SK-N-SH treated with all-trans-retinoic acid at 6 μM for 48 hours (cell line): ENCODE measurements around the gene TRIM46.

Source experiments
- ATAC-seq: fragments of 200-7000 bp; cut with Tn5 transposase; 3 replicates; pipeline ENCODE4 v1.9.1; 2020; ENCODE audit warnings: mild to moderate bottlenecking, moderate library complexity
- ARNTL ChIP-seq: fragments of 450-650 bp; formaldehyde crosslinking; IDR thresholded peaks from 2 replicates; pipeline ENCODE4 v1.5.0; 2020; ENCODE audit warnings: low read depth, mild to moderate bottlenecking, moderate library complexity, borderline replicate concordance
- BACH2 ChIP-seq: fragments of 250-450 bp; sonication (Bioruptor Pico); IDR thresholded peaks from 2 replicates; pipeline ENCODE4 v1.9.0; 2021; ENCODE audit warnings: mild to moderate bottlenecking, borderline replicate concordance
- ESRRG ChIP-seq: fragments of 250-450 bp; sonication (Bioruptor Pico); IDR thresholded peaks from 2 replicates; pipeline ENCODE4 v1.6.1; 2021; ENCODE audit warnings: mild to moderate bottlenecking
- GLIS3 ChIP-seq: fragments of 250-450 bp; sonication (Bioruptor Pico); IDR thresholded peaks from 2 replicates; pipeline ENCODE4 v1.5.0; 2020; ENCODE audit warnings: mild to moderate bottlenecking, moderate library complexity
- OSR1 ChIP-seq: fragments of 250-450 bp; sonication (Bioruptor Pico); IDR thresholded peaks from 2 replicates; pipeline ENCODE4 v1.8.0; 2022; ENCODE audit warnings: moderate library complexity, mild to moderate bottlenecking, inconsistent platforms
- PPARA ChIP-seq: fragments of 250-450 bp; sonication (Bioruptor Pico); IDR thresholded peaks from 2 replicates; pipeline ENCODE4 v1.5.0; 2020; ENCODE audit warnings: mild to moderate bottlenecking, borderline replicate concordance
- RARB ChIP-seq: fragments of 250-450 bp; sonication (Bioruptor Pico); IDR thresholded peaks from 2 replicates; pipeline ENCODE4 v1.8.0; 2021; ENCODE audit warnings: mild to moderate bottlenecking, moderate library complexity
- SNAI2 ChIP-seq: fragments of 250-450 bp; sonication (Bioruptor Pico); IDR thresholded peaks from 2 replicates; pipeline ENCODE4 v1.5.0; 2020; ENCODE audit warnings: mild to moderate bottlenecking, moderate library complexity
- TCF4 ChIP-seq: fragments of 250-450 bp; sonication (Bioruptor Pico); IDR thresholded peaks from 2 replicates; pipeline ENCODE4 v1.8.0; 2021; ENCODE audit warnings: mild to moderate bottlenecking, moderate library complexity, borderline replicate concordance
- TOX ChIP-seq: fragments of 250-450 bp; sonication (Bioruptor Pico); IDR thresholded peaks from 2 replicates; pipeline ENCODE4 v1.8.0; 2021; ENCODE audit warnings: mild to moderate bottlenecking, moderate library complexity, borderline replicate concordance
- ZFP3 ChIP-seq: fragments of 250-450 bp; sonication (Bioruptor Pico); IDR thresholded peaks from 2 replicates; pipeline ENCODE4 v1.5.0; 2020; ENCODE audit warnings: mild to moderate bottlenecking, moderate library complexity
- ZFP30 ChIP-seq: fragments of 450-650 bp; formaldehyde crosslinking; IDR thresholded peaks from 2 replicates; pipeline ENCODE4 v1.5.0; 2022; ENCODE audit warnings: mild to moderate bottlenecking, moderate library complexity
- ZNF565 ChIP-seq: fragments of 450-650 bp; formaldehyde crosslinking; conservative IDR thresholded peaks from 2 replicates; pipeline ENCODE4 v1.5.0; 2020; ENCODE audit warnings: low read depth, mild to moderate bottlenecking, moderate library complexity
- ZNF70 ChIP-seq: fragments of 450-650 bp; formaldehyde crosslinking; IDR thresholded peaks from 2 replicates; pipeline ENCODE4 v1.5.0; 2020; ENCODE audit warnings: mild to moderate bottlenecking, moderate library complexity
- ZNF8 ChIP-seq: fragments of 450-650 bp; formaldehyde crosslinking; IDR thresholded peaks from 2 replicates; pipeline ENCODE4 v1.5.0; 2020; ENCODE audit warnings: mild to moderate bottlenecking, moderate library complexity
- TF ChIP-seq, protein P1 (sequence below): fragments of 250-450 bp; sonication (Bioruptor Pico); IDR thresholded peaks from 2 replicates; pipeline ENCODE4 v1.5.0; 2020; ENCODE audit warnings: mild to moderate bottlenecking, moderate library complexity
- TF ChIP-seq, protein P2 (sequence below): fragments of 250-450 bp; sonication (Bioruptor Pico); IDR thresholded peaks from 2 replicates; pipeline ENCODE4 v1.5.1; 2021; ENCODE audit warnings: mild to moderate bottlenecking, moderate library complexity
- TF ChIP-seq, protein P3 (sequence below): fragments of 250-450 bp; sonication (Bioruptor Pico); IDR thresholded peaks from 2 replicates; pipeline ENCODE4 v1.8.0; 2021; ENCODE audit warnings: low read depth, mild to moderate bottlenecking, moderate library complexity, borderline replicate concordance
- TF ChIP-seq, protein P4 (sequence below): fragments of 250-450 bp; sonication (Bioruptor Pico); IDR thresholded peaks from 2 replicates; pipeline ENCODE4 v1.8.0; 2020; ENCODE audit warnings: mild to moderate bottlenecking, moderate library complexity, borderline replicate concordance

Gene TRIM46

DNA sequence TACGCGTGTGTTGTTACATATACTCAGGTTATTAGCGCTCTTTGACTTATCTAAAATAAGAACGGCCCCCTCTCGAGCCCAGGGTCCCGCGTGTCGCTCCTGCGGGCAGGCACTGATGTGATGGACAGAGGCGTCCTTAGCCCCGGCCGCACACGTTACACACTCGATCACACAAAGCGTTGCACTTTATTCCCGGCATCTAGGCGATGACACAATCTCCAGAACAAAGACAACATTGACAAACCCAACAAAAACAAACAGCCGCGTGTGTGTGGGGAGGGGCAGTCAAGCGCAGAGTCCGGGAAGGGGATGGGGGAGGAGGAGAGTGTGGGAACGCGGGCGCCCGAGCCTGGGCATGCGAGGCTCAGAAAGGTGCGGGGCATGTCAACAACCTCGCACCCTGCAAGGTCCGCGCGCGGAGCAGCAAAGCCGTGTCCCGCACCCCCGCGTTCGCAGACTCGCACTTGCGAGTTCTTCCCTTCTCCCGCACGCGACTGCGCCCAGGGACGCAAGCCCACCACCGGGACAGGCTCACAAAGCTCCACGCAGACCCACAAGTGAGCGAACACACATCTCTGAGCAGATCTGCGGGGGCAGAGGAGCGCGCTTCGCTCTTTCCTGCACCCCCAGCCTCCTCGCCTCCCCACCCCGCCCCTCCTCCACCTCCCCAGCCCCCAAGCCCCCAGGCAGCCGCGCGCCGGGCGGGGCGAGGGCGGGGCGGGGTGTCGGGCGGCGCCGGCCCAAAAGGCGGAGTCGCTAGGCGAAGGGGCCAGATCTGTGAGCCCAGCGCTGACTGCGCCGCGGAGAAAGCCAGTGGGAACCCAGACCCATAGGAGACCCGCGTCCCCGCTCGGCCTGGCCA, 46.3 kb upstream of the TRIM46 start, which contains the start of gene EFNA1 (continued):
- no peak for TF ChIP-seq ZFP3 (CRISPR knock-in tag)
- no peak for TF ChIP-seq TCF4 (CRISPR knock-in tag)

DNA sequence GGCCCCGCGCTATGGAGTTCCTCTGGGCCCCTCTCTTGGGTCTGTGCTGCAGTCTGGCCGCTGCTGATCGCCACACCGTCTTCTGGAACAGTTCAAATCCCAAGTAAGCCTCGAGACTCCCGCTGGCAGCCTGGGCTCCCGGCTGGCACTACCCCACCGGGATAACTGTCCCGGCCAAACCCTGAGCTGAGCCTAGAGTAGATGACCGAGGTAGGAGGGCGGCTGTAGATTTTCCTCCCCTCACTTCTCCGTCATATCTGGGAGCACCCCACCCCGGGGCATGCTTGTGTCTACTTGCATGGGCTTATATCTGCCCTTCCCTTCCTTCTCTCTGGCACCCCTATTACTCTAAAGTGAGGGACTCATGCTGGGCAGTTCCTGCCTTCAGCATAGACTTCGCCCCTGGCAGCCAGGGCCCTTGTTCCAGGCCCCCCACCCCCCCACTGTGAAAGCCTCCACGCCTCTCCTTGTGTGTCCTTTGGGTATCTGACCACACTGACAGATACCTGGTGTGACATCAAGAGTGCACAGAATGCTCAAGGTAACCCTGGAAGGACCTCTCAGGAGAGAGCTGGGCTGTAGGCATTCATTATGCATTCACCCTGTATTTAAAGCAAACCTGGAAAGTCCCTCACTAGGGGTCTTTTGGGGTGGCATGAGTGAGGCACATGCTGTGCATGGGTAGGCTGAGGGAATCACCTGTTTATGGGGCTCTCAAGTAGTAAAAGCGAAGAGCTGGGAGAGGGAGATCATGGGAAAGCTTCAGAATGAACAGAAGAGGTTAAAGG, 45.5 kb upstream of the TRIM46 start:
- peak; percentile 45 for ATAC-seq
- TF ChIP-seq ZNF70: peak; percentile 98
- no peak for TF ChIP-seq PPARA (CRISPR knock-in tag)

DNA sequence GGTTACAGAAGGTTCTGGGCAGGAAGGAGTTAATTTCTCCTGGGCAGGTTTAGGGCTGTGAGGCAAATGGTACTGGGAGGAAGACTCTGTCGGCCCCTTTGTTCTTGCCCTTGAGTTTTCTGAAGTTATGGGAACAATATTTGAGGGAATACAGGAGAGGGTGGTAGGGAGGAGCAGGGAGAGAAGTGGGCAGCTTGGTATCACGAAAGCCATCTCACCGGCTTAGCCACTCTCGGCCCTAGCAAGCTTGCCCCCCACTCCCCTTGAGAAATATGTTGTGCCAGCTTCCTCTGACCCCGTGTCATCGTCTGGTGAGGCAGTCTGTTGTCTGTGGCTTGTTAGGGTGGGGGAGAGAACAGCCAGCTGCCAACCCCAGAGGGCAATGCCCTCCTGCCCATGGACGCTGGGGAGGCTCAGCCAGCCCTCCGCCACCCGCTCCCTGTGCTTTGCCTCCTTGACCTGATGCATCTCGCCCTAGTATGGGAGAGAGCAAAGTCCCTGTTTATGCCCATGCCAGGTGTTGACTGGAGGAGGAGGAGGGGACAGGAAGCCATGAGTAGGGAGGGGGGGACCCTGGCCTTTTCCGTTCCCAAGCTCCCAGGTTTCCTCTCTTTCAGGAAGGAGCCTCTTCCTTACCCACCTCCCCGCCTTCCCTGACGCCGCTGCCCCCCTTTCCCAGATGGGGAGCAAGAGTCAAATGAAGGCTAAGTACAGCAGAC, 44.7 kb upstream of the TRIM46 start:
- peak; percentile 21 for ATAC-seq
- TF ChIP-seq ZNF565 (CRISPR knock-in tag): no peak
- TF ChIP-seq, protein P1, sequence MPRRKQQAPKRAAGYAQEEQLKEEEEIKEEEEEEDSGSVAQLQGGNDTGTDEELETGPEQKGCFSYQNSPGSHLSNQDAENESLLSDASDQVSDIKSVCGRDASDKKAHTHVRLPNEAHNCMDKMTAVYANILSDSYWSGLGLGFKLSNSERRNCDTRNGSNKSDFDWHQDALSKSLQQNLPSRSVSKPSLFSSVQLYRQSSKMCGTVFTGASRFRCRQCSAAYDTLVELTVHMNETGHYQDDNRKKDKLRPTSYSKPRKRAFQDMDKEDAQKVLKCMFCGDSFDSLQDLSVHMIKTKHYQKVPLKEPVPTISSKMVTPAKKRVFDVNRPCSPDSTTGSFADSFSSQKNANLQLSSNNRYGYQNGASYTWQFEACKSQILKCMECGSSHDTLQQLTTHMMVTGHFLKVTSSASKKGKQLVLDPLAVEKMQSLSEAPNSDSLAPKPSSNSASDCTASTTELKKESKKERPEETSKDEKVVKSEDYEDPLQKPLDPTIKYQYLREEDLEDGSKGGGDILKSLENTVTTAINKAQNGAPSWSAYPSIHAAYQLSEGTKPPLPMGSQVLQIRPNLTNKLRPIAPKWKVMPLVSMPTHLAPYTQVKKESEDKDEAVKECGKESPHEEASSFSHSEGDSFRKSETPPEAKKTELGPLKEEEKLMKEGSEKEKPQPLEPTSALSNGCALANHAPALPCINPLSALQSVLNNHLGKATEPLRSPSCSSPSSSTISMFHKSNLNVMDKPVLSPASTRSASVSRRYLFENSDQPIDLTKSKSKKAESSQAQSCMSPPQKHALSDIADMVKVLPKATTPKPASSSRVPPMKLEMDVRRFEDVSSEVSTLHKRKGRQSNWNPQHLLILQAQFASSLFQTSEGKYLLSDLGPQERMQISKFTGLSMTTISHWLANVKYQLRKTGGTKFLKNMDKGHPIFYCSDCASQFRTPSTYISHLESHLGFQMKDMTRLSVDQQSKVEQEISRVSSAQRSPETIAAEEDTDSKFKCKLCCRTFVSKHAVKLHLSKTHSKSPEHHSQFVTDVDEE (CRISPR knock-in tag): no peak
- no peak for TF ChIP-seq ZFP30 (CRISPR knock-in tag)
- TF ChIP-seq ZFP3 (CRISPR knock-in tag): no peak
- TF ChIP-seq, protein P2, sequence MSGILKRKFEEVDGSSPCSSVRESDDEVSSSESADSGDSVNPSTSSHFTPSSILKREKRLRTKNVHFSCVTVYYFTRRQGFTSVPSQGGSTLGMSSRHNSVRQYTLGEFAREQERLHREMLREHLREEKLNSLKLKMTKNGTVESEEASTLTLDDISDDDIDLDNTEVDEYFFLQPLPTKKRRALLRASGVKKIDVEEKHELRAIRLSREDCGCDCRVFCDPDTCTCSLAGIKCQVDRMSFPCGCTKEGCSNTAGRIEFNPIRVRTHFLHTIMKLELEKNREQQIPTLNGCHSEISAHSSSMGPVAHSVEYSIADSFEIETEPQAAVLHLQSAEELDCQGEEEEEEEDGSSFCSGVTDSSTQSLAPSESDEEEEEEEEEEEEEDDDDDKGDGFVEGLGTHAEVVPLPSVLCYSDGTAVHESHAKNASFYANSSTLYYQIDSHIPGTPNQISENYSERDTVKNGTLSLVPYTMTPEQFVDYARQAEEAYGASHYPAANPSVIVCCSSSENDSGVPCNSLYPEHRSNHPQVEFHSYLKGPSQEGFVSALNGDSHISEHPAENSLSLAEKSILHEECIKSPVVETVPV (CRISPR knock-in tag): no peak
- no peak for TF ChIP-seq RARB (CRISPR knock-in tag)
- no peak for TF ChIP-seq TOX (CRISPR knock-in tag)
- TF ChIP-seq OSR1 (CRISPR knock-in tag): no peak
- no peak for TF ChIP-seq ZNF8 (CRISPR knock-in tag)
- TF ChIP-seq GLIS3: no peak; the same call in 1 of the 2 replicates
- no peak for TF ChIP-seq ESRRG (CRISPR knock-in tag)
- TF ChIP-seq TCF4 (CRISPR knock-in tag): no peak
- no peak for TF ChIP-seq ARNTL (CRISPR knock-in tag)
- no peak for TF ChIP-seq SNAI2 (CRISPR knock-in tag)
- TF ChIP-seq PPARA (CRISPR knock-in tag): no peak

DNA sequence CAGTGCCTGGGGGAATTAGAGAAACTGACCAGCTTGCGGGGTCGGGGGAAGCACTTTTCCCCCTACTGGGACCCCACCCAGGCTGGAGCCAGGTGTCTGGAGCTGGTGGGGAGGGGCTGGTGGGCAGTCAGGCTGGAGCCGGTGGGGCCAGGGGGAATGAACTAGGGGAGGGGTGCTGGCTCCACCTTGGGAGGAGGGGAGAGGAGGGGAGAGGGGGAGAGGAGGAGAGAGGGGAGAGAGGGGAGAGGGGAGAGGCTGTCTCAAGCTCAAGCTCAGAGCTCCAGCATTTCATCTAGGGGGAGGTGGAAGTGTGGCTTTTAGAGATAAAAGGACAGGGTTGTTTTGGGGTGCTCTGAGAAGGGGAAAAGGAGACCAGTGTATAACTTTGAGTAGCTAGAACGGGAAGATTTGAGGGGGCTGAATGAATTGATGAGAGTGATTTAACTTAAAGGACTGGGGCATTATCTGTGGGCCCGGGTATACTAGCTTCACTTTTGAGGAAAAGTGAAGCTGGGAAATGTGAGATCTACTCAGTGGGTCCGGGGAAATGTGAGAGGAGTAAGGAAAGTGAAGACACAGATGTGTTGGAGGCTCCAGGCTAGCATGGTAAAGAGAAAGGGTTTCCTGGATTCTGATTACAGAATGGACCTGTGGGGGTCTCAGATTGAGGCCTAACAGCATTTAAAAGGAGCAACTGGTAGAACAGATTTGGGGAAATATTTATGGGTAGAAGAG, 43.2 kb upstream of the TRIM46 start:
- ATAC-seq: no peak
- no peak for TF ChIP-seq ZFP30 (CRISPR knock-in tag)
- TF ChIP-seq ZNF8 (CRISPR knock-in tag): no peak
- no peak for TF ChIP-seq SNAI2 (CRISPR knock-in tag)
- TF ChIP-seq, protein P3, sequence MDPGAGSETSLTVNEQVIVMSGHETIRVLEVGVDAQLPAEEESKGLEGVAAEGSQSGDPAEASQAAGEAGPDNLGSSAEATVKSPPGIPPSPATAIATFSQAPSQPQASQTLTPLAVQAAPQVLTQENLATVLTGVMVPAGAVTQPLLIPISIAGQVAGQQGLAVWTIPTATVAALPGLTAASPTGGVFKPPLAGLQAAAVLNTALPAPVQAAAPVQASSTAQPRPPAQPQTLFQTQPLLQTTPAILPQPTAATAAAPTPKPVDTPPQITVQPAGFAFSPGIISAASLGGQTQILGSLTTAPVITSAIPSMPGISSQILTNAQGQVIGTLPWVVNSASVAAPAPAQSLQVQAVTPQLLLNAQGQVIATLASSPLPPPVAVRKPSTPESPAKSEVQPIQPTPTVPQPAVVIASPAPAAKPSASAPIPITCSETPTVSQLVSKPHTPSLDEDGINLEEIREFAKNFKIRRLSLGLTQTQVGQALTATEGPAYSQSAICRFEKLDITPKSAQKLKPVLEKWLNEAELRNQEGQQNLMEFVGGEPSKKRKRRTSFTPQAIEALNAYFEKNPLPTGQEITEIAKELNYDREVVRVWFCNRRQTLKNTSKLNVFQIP (CRISPR knock-in tag): no peak
- TF ChIP-seq, protein P4, sequence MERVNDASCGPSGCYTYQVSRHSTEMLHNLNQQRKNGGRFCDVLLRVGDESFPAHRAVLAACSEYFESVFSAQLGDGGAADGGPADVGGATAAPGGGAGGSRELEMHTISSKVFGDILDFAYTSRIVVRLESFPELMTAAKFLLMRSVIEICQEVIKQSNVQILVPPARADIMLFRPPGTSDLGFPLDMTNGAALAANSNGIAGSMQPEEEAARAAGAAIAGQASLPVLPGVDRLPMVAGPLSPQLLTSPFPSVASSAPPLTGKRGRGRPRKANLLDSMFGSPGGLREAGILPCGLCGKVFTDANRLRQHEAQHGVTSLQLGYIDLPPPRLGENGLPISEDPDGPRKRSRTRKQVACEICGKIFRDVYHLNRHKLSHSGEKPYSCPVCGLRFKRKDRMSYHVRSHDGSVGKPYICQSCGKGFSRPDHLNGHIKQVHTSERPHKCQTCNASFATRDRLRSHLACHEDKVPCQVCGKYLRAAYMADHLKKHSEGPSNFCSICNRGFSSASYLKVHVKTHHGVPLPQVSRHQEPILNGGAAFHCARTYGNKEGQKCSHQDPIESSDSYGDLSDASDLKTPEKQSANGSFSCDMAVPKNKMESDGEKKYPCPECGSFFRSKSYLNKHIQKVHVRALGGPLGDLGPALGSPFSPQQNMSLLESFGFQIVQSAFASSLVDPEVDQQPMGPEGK (CRISPR knock-in tag): no peak
- TF ChIP-seq BACH2 (CRISPR knock-in tag): no peak
- no peak for TF ChIP-seq PPARA (CRISPR knock-in tag)
- no peak for TF ChIP-seq OSR1 (CRISPR knock-in tag)
